Measurements from ENCODE around the gene CDH18. TPM values are rescaled to one million over a fixed set of nuclear protein-coding genes. Genes with fewer than 3 reads are reported as not detected.

The CDH18 gene
- total RNA-seq, 1 experiment from 2014 or later = 7.0 TPM

DNA sequence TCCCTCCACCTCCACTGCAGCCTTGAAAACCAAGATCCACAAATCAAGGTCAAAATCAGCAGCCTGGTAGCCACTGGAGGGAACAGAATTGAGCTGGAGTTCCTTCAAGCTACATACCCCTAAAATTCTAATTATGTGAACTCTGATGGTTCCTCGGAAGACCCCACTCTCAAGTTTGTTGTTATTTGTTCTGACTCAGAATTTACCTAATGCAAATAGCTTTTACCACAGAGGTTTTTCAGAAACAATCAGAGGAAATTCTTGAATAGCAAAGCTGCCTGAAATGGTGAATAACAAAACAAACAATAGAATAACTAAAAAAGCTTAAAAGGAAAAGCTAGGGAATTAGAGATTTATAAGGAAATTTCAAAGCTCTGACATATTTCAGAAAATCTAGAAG lies 220.0 kb downstream of the CDH18 start:
- ChIA-PET CTCF (interaction anchor here (0.6 kb wide), 1 partner anchor 475 kb away, joined by 12 read pairs; no protein-coding TSS in a partner anchor), POLR2A (no interaction called here)
- Histone ChIP-seq H3K4me1 (ENCODE audit: control insufficient read depth, insufficient read depth, low read length) (no peaks in the 10 kb centered on the region; the same call in 1 of the 2 replicates), H3K36me3 (ENCODE audit: control insufficient read depth, insufficient read depth, low read length) (no peaks in the 10 kb centered on the region), H3K27me3 (ENCODE audit: control insufficient read depth, insufficient read depth, low read length) (no peaks in the 10 kb centered on the region), H3K27ac (ENCODE audit: low read length) (no peak overlapping the region), H3K9me3 (ENCODE audit: control insufficient read depth, insufficient read depth, low read depth, low read length) (no peaks in the 10 kb centered on the region), H3K4me3 (ENCODE audit: low read depth in 2 of 2, low read length in 2 of 2) (no peak overlapping the region)
- in situ Hi-C loops (cut with HindIII; ENCODE audit: low pct_unique_long_range_greater_than_20kb, low sequenced_read_pairs) (no loop called here), intact Hi-C loops (cut with micrococcal nuclease; ENCODE audit: unreplicated experiment) (no loop called here)
- no peak for ATAC-seq
- no TSS peak for BruUV-seq (replicated peaks)
- DNase-seq (ENCODE audit: low read depth, low spot score) = no peak
- TF ChIP-seq, protein P1, sequence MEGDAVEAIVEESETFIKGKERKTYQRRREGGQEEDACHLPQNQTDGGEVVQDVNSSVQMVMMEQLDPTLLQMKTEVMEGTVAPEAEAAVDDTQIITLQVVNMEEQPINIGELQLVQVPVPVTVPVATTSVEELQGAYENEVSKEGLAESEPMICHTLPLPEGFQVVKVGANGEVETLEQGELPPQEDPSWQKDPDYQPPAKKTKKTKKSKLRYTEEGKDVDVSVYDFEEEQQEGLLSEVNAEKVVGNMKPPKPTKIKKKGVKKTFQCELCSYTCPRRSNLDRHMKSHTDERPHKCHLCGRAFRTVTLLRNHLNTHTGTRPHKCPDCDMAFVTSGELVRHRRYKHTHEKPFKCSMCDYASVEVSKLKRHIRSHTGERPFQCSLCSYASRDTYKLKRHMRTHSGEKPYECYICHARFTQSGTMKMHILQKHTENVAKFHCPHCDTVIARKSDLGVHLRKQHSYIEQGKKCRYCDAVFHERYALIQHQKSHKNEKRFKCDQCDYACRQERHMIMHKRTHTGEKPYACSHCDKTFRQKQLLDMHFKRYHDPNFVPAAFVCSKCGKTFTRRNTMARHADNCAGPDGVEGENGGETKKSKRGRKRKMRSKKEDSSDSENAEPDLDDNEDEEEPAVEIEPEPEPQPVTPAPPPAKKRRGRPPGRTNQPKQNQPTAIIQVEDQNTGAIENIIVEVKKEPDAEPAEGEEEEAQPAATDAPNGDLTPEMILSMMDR (IDR thresholded peaks at IDR 0.05) = no peak
- TF ChIP-seq TCF7L2 (IDR thresholded peaks at IDR 0.05; ENCODE audit: low read depth, low read length) (no peak), SIN3A (IDR thresholded peaks at IDR 0.05; ENCODE audit: borderline replicate concordance, insufficient read depth, low read depth, low read length) (no peak), POLR2AphosphoS5 (IDR thresholded peaks at IDR 0.05; ENCODE audit: low read depth, low read length) (no peak)
- TF ChIP-seq, protein P2, sequence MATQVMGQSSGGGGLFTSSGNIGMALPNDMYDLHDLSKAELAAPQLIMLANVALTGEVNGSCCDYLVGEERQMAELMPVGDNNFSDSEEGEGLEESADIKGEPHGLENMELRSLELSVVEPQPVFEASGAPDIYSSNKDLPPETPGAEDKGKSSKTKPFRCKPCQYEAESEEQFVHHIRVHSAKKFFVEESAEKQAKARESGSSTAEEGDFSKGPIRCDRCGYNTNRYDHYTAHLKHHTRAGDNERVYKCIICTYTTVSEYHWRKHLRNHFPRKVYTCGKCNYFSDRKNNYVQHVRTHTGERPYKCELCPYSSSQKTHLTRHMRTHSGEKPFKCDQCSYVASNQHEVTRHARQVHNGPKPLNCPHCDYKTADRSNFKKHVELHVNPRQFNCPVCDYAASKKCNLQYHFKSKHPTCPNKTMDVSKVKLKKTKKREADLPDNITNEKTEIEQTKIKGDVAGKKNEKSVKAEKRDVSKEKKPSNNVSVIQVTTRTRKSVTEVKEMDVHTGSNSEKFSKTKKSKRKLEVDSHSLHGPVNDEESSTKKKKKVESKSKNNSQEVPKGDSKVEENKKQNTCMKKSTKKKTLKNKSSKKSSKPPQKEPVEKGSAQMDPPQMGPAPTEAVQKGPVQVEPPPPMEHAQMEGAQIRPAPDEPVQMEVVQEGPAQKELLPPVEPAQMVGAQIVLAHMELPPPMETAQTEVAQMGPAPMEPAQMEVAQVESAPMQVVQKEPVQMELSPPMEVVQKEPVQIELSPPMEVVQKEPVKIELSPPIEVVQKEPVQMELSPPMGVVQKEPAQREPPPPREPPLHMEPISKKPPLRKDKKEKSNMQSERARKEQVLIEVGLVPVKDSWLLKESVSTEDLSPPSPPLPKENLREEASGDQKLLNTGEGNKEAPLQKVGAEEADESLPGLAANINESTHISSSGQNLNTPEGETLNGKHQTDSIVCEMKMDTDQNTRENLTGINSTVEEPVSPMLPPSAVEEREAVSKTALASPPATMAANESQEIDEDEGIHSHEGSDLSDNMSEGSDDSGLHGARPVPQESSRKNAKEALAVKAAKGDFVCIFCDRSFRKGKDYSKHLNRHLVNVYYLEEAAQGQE (IDR thresholded peaks at IDR 0.05; ENCODE audit: insufficient read depth in 1 of 2, low read depth in 2 of 2, low read length in 1 of 2) = no peak

DNA sequence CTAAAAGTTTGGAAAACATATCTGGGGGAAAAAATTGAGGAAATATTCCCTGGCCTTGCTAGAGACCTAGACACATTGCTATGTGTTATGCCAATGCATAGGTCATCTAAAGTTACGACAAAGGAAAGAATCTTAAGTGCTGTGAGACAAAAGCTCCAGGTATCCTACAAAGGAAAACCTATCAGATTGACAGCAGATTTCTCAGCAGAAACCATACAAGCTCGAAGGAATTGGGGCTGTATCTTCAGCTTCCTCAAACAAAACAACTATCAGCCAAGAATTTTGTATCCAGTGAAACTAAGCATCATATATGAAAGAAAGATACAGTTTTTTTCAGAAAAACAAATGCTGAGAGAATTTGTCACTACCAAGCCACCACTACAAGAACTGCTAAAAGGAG lies 234.4 kb downstream of the CDH18 start:
- TF ChIP-seq, protein P2 (IDR thresholded peaks at IDR 0.05; ENCODE audit: insufficient read depth in 1 of 2, low read depth in 2 of 2, low read length in 1 of 2) = no peak
- TF ChIP-seq POLR2AphosphoS5 (IDR thresholded peaks at IDR 0.05; ENCODE audit: low read depth, low read length) (no peak), SIN3A (IDR thresholded peaks at IDR 0.05; ENCODE audit: borderline replicate concordance, insufficient read depth, low read depth, low read length) (no peak), TCF7L2 (IDR thresholded peaks at IDR 0.05; ENCODE audit: low read depth, low read length) (no peak)
- TF ChIP-seq, protein P1 (IDR thresholded peaks at IDR 0.05) = no peak
- ChIA-PET POLR2A (no interaction called here), CTCF (no interaction called here)
- no peak overlapping the region for H3K27ac ChIP-seq (ENCODE audit: low read length)
- ATAC-seq = no peak
- no peaks in the 10 kb centered on the region for H3K36me3 ChIP-seq (ENCODE audit: control insufficient read depth, insufficient read depth, low read length)
- H3K9me3 ChIP-seq (ENCODE audit: control insufficient read depth, insufficient read depth, low read depth, low read length) = no peaks in the 10 kb centered on the region; the same call in 1 of the 2 replicates
- H3K27me3 ChIP-seq (ENCODE audit: control insufficient read depth, insufficient read depth, low read length) = no peaks in the 10 kb centered on the region
- H3K4me3 ChIP-seq (ENCODE audit: low read depth in 2 of 2, low read length in 2 of 2) = no peak overlapping the region
- in situ Hi-C loops (cut with HindIII; ENCODE audit: low pct_unique_long_range_greater_than_20kb, low sequenced_read_pairs) = no loop called here
- intact Hi-C loops (cut with micrococcal nuclease; ENCODE audit: unreplicated experiment) = no loop called here
- no peak for DNase-seq (ENCODE audit: low read depth, low spot score)
- no peaks in the 10 kb centered on the region for H3K4me1 ChIP-seq (ENCODE audit: control insufficient read depth, insufficient read depth, low read length)
- no TSS peak for BruUV-seq (replicated peaks)

Measured in Panc1 (cell line).